Testis (tissue), 2 donors: ENCODE data around the gene TNFRSF9.

ENCODE experiments used
- POLR2A ChIP-seq: fragments of 450-650 bp; IDR thresholded peaks from one replicate; pipeline ENCODE4 v1.6.1; 2017; ENCODE audit warnings: antibody characterized with exemption, mild to moderate bottlenecking, moderate library complexity
- TF ChIP-seq, protein P1 (sequence below), 3 experiments: fragments of 450-650 bp in 2 of 3; fragments of 200-600 bp in 1 of 3; sonication (generic) in 1 of 3; IDR thresholded peaks; one replicate each; pipeline ENCODE4 v1.5.1; 2016 to 2019; ENCODE audit warnings: antibody characterized with exemption in 3 of 3, mild to moderate bottlenecking in 2 of 3, moderate library complexity in 1 of 3

DNA sequence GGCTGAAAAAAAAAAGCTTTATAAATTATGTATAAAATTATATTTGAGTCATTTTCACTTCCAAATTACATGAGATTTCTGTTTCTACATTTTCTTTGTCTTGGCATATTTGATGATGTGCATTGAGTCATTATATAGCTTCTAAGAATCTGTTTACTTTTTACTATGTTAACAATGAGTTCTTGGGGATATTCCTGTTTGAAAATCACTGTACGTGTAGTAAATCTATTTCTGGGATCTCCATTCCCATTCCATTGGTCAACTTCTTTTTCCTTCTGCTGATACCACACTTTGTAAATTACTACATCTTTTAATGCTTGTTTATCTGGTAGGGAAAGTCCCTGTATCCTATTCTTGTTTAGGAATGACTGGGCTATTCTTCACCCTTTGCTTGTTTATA, 43.6 kb downstream of the TNFRSF9 start:
- TF ChIP-seq, protein P1, sequence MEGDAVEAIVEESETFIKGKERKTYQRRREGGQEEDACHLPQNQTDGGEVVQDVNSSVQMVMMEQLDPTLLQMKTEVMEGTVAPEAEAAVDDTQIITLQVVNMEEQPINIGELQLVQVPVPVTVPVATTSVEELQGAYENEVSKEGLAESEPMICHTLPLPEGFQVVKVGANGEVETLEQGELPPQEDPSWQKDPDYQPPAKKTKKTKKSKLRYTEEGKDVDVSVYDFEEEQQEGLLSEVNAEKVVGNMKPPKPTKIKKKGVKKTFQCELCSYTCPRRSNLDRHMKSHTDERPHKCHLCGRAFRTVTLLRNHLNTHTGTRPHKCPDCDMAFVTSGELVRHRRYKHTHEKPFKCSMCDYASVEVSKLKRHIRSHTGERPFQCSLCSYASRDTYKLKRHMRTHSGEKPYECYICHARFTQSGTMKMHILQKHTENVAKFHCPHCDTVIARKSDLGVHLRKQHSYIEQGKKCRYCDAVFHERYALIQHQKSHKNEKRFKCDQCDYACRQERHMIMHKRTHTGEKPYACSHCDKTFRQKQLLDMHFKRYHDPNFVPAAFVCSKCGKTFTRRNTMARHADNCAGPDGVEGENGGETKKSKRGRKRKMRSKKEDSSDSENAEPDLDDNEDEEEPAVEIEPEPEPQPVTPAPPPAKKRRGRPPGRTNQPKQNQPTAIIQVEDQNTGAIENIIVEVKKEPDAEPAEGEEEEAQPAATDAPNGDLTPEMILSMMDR (IDR thresholded peaks at IDR 0.05), result no peak
- TF ChIP-seq POLR2A, result no peak
